ENCODE measurements around the gene VENTX. TPM values are rescaled to one million over a fixed set of nuclear protein-coding genes. Genes with fewer than 3 reads are reported as not detected.

VENTX gene
- total and polyA plus RNA-seq, 3 experiments from 2014 or later = not detected

GRCh38 chr10:133226251-133226808 lies 11.3 kb upstream of the VENTX start:
- peaks cover 9 to 22% (median 16%) of the 10 kb centered on the region in 3 donors for H3K4me1 Mint-ChIP-seq
- no peaks in the 10 kb centered on the region for H3K4me1 ChIP-seq (ENCODE audit: insufficient read depth, low read length)
- CTCF ChIA-PET = no interaction called here
- peak overlapping the region in 1 of 7 donors; percentile 10 for H3K4me3 Mint-ChIP-seq
- POLR2A ChIA-PET = no interaction called here
- H3K27ac Mint-ChIP-seq = no peak overlapping the region
- H3K36me3 Mint-ChIP-seq = peaks cover 0 to 5% (median 3%) of the 10 kb centered on the region in 3 donors
- H3K4me3 ChIP-seq (ENCODE audit: low read length) = no peak overlapping the region
- H3K9me3 Mint-ChIP-seq = no peaks in the 10 kb centered on the region
- H3K27me3 ChIP-seq (ENCODE audit: insufficient read depth, low read length, poor library complexity, severe bottlenecking) = peaks cover 6% of the 10 kb centered on the region
- DNase-seq = no peak
- H3K27me3 Mint-ChIP-seq = peaks cover 21 to 43% of the 10 kb centered on the region in 2 donors
- no peak overlapping the region for H3K27ac ChIP-seq (ENCODE audit: low read depth, low read length)
- H3K9me3 ChIP-seq (ENCODE audit: low read length) = no peaks in the 10 kb centered on the region
- no peaks in the 10 kb centered on the region for H3K36me3 ChIP-seq (ENCODE audit: insufficient read depth, low read length)

GRCh38 chr10:133227256-133227655 lies 10.4 kb upstream of the VENTX start:
- Histone ChIP-seq H3K27me3 (ENCODE audit: insufficient read depth, low read length, poor library complexity, severe bottlenecking) (peaks cover 6% of the 10 kb centered on the region), H3K36me3 (ENCODE audit: insufficient read depth, low read length) (no peaks in the 10 kb centered on the region), H3K4me1 (ENCODE audit: insufficient read depth, low read length) (no peaks in the 10 kb centered on the region), H3K27ac (ENCODE audit: low read depth, low read length) (no peak overlapping the region), H3K9me3 (ENCODE audit: low read length) (no peaks in the 10 kb centered on the region), H3K4me3 (ENCODE audit: low read length) (no peak overlapping the region)
- Mint-ChIP-seq H3K27me3 (peaks cover 29 to 50% of the 10 kb centered on the region in 2 donors), H3K9me3 (no peaks in the 10 kb centered on the region), H3K27ac (no peak overlapping the region), H3K4me3 (peak overlapping the region in 1 of 7 donors; percentile 66), H3K4me1 (peaks cover 9 to 24% (median 16%) of the 10 kb centered on the region in 3 donors), H3K36me3 (peaks cover 0 to 5% (median 3%) of the 10 kb centered on the region in 3 donors)
- POLR2A ChIA-PET = no interaction called here
- CTCF ChIA-PET = no interaction called here
- no peak for DNase-seq

DNA sequence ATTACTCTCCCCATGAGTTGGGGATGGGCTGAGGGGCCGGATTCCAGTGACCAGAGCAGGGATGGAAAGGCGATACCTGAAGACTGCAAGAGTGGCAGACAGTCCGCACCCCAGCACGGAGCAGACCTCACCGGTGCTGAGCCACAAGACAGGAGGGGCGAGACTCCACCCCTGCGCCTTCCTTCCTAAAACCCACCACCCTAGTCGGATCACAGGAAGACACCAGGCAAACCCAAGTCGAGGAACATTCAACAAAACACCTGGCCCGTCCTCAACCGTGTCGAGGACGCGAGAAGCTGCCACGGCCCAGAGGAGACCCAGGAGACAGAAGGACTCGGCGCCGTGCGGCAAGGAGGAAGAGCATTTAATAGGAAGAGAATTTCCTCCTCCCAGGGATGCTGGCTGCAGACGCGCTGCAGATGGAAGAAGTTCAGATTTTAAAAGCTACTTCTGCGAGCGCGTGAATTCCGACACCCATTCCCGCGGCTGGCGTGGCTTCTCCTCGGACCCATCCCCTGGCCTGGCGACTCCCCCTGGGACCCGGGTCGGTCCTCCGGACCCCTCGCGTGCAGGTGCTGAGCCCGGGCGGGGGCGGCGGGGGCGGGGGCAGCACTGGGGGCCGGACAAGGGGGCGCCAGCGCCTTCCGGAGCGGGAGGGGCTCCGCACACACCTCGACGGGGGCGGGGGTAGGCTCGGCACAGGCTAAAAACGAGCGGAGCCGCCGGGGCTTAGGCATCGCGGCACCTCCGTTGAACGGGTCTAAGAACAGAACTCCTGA lies 8.2 kb upstream of the VENTX start:
- Mint-ChIP-seq H3K27ac (peak overlapping the region in 1 of 8 donors; percentile 52), H3K27me3 (peaks cover 42 to 64% of the 10 kb centered on the region in 2 donors), H3K36me3 (peaks cover 0 to 5% (median 3%) of the 10 kb centered on the region in 3 donors), H3K4me3 (peak overlapping the region; percentile 40 to 90 (median 57)), H3K4me1 (peaks cover 9 to 24% (median 16%) of the 10 kb centered on the region in 3 donors), H3K9me3 (no peaks in the 10 kb centered on the region)
- Histone ChIP-seq H3K27me3 (ENCODE audit: insufficient read depth, low read length, poor library complexity, severe bottlenecking) (peaks cover 6% of the 10 kb centered on the region), H3K36me3 (ENCODE audit: insufficient read depth, low read length) (no peaks in the 10 kb centered on the region), H3K4me1 (ENCODE audit: insufficient read depth, low read length) (no peaks in the 10 kb centered on the region), H3K9me3 (ENCODE audit: low read length) (no peaks in the 10 kb centered on the region), H3K27ac (ENCODE audit: low read depth, low read length) (no peak overlapping the region), H3K4me3 (ENCODE audit: low read length) (no peak overlapping the region)
- DNase-seq = no peak
- ChIA-PET CTCF (no interaction called here), POLR2A (no interaction called here)

GRCh38 chr10:133230044-133230361 lies 7.7 kb upstream of the VENTX start, which contains the start of gene UTF1:
Gene UTF1 (plus strand): TSS chr10:133230217. CDS start chr10:133230289, 72 bp downstream.
- H3K27me3 ChIP-seq (ENCODE audit: insufficient read depth, low read length, poor library complexity, severe bottlenecking) = peaks cover 6% of the 10 kb centered on the region
- ChIA-PET CTCF (no interaction called here), POLR2A (no interaction called here)
- Mint-ChIP-seq H3K4me3 (peak within 1 kb of the TSS; percentile 40 to 90 (median 57)), H3K36me3 (peaks cover 0 to 5% (median 3%) of the 10 kb centered on the region in 3 donors), H3K4me1 (peaks cover 11 to 27% (median 16%) of the 10 kb centered on the region in 3 donors), H3K9me3 (no peaks in the 10 kb centered on the region), H3K27me3 (peaks cover 42 to 65% of the 10 kb centered on the region in 2 donors), H3K27ac (peak within 1 kb of the TSS in 1 of 8 donors; percentile 52)
- no peak for DNase-seq
- H3K9me3 ChIP-seq (ENCODE audit: low read length) = no peaks in the 10 kb centered on the region
- no peak within 1 kb of the TSS for H3K27ac ChIP-seq (ENCODE audit: low read depth, low read length)
- H3K36me3 ChIP-seq (ENCODE audit: insufficient read depth, low read length) = no peaks in the 10 kb centered on the region
- H3K4me1 ChIP-seq (ENCODE audit: insufficient read depth, low read length) = no peaks in the 10 kb centered on the region
- H3K4me3 ChIP-seq (ENCODE audit: low read length) = no peak within 1 kb of the TSS

DNA sequence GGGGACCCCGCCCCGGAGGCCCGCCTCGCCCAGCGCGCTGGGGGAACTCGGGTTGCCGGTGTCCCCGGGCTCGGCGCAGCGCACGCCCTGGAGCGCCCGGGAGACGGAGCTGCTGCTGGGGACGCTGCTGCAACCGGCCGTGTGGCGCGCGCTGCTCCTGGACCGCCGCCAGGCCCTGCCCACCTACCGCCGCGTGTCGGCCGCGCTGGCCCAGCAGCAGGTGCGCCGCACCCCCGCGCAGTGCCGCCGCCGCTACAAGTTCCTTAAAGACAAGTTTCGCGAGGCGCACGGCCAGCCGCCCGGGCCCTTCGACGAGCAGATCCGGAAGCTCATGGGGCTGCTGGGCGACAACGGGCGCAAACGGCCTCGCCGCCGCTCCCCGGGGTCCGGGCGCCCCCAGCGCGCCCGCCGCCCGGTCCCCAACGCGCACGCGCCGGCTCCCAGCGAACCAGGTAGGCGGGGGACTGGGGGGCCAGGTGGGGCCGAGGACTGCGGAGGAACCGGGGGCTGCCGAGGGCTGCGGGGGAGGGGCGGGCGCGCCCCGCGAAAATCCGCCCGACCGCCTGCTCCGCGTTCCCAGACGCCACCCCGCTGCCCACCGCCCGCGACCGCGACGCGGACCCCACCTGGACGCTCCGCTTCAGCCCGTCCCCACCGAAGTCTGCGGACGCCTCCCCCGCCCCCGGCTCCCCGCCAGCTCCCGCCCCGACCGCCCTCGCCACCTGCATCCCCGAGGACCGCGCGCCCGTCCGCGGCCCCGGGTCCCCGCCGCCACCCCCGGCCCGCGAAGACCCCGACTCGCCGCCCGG lies 7.1 kb upstream of the VENTX start:
- Mint-ChIP-seq H3K36me3 (peaks cover 0 to 5% (median 3%) of the 10 kb centered on the region in 3 donors), H3K9me3 (no peaks in the 10 kb centered on the region), H3K4me1 (peaks cover 13 to 29% (median 16%) of the 10 kb centered on the region in 3 donors), H3K4me3 (peak overlapping the region in 1 of 7 donors; percentile 29), H3K27ac (no peak overlapping the region), H3K27me3 (peaks cover 42 to 65% of the 10 kb centered on the region in 2 donors)
- DNase-seq = no peak
- H3K4me1 ChIP-seq (ENCODE audit: insufficient read depth, low read length) = no peaks in the 10 kb centered on the region
- CTCF ChIA-PET = no interaction called here
- H3K27ac ChIP-seq (ENCODE audit: low read depth, low read length) = no peak overlapping the region
- no peaks in the 10 kb centered on the region for H3K36me3 ChIP-seq (ENCODE audit: insufficient read depth, low read length)
- POLR2A ChIA-PET = no interaction called here
- no peaks in the 10 kb centered on the region for H3K9me3 ChIP-seq (ENCODE audit: low read length)
- peaks cover 6% of the 10 kb centered on the region for H3K27me3 ChIP-seq (ENCODE audit: insufficient read depth, low read length, poor library complexity, severe bottlenecking)
- no peak overlapping the region for H3K4me3 ChIP-seq (ENCODE audit: low read length)

- no peaks in the 10 kb centered on the region for H3K36me3 ChIP-seq (ENCODE audit: insufficient read depth, low read length)
- Mint-ChIP-seq H3K27ac (no peak overlapping the region), H3K9me3 (no peaks in the 10 kb centered on the region), H3K27me3 (peaks cover 42 to 62% of the 10 kb centered on the region in 2 donors), H3K4me3 (peak overlapping the region in 3 of 7 donors; percentile 5 to 61 (median 40)), H3K36me3 (peaks cover 0 to 5% (median 3%) of the 10 kb centered on the region in 3 donors), H3K4me1 (peaks cover 10 to 28% (median 11%) of the 10 kb centered on the region in 3 donors)
- ChIA-PET POLR2A (no interaction called here), CTCF (no interaction called here)
- peaks cover 10% of the 10 kb centered on the region for H3K27me3 ChIP-seq (ENCODE audit: insufficient read depth, low read length, poor library complexity, severe bottlenecking)
- no peaks in the 10 kb centered on the region for H3K4me1 ChIP-seq (ENCODE audit: insufficient read depth, low read length)
- no peaks in the 10 kb centered on the region for H3K9me3 ChIP-seq (ENCODE audit: low read length)
- no peak overlapping the region for H3K27ac ChIP-seq (ENCODE audit: low read depth, low read length)
- no peak for DNase-seq
- H3K4me3 ChIP-seq (ENCODE audit: low read length) = no peak overlapping the region
Observed at GRCh38 chr10:133231244-133231945, 6.3 kb upstream of the VENTX start.

- no peaks in the 10 kb centered on the region for H3K9me3 Mint-ChIP-seq
- Histone ChIP-seq H3K4me3 (ENCODE audit: low read length) (no peak overlapping the region), H3K4me1 (ENCODE audit: insufficient read depth, low read length) (no peaks in the 10 kb centered on the region), H3K36me3 (ENCODE audit: insufficient read depth, low read length) (no peaks in the 10 kb centered on the region), H3K27ac (ENCODE audit: low read depth, low read length) (no peak overlapping the region), H3K9me3 (ENCODE audit: low read length) (no peaks in the 10 kb centered on the region), H3K27me3 (ENCODE audit: insufficient read depth, low read length, poor library complexity, severe bottlenecking) (peaks cover 10% of the 10 kb centered on the region)
- ChIA-PET CTCF (no interaction called here), POLR2A (no interaction called here)
- DNase-seq = no peak
- peaks cover 8 to 23% (median 10%) of the 10 kb centered on the region in 3 donors for H3K4me1 Mint-ChIP-seq
- peaks cover 0 to 5% (median 3%) of the 10 kb centered on the region in 3 donors for H3K36me3 Mint-ChIP-seq
- no peak overlapping the region for H3K27ac Mint-ChIP-seq
- H3K27me3 Mint-ChIP-seq = peaks cover 42 to 55% of the 10 kb centered on the region in 2 donors
- peak overlapping the region in 1 of 7 donors; percentile 18 for H3K4me3 Mint-ChIP-seq
Observed at GRCh38 chr10:133231946-133232574, 5.6 kb upstream of the VENTX start.

Measured in CD8-positive, alpha-beta memory T cell (primary cell).